HepG2 (cell line): ENCODE data around the gene LYZL6. TPM values are rescaled to one million over a fixed set of nuclear protein-coding genes. Genes with fewer than 3 reads are reported as not detected.

Experiments used
- ATAC-seq: fragments of 200-7000 bp; cut with Tn5 transposase; 3 replicates; pipeline ENCODE4 v1.9.1; 2020; ENCODE audit warnings: mild to moderate bottlenecking, moderate library complexity
- BruUV-seq: library from RNA; stranded (reverse); fragments of 400-500 nt; replicated peaks from 2 replicates; lab custom pipeline; 2021; lab: Mats Ljungman, UMichigan
- CTCF ChIA-PET: fragments of 300-600 bp; formaldehyde crosslinking; extraction: SDS; loops from one replicate; lab custom pipeline; 2021; ENCODE audit warnings: low total read pairs, inconsistent platforms, low intra/inter-chr PET ratio; lab: Yijun Ruan, JAX
- POLR2A ChIA-PET: fragments of 350-600 bp; sonication (Branson Sonifier 250); formaldehyde crosslinking; loops from one replicate; lab custom pipeline; 2020; ENCODE audit warnings: antibody characterized with exemption, inconsistent platforms; lab: Yijun Ruan, JAX
- DNase-seq: peaks from one replicate; pipeline ENCODE4 v3.0.0-alpha.2; 2015; ENCODE audit warnings: low spot score
- FAIRE-seq: peaks from 3 replicates; lab custom pipeline; 2011; peaks lifted over from hg19 to GRCh38; lab: Jason Lieb, UNC
- H2AFZ ChIP-seq: one replicate; pipeline ENCODE4 v1.6.1; 2011; ENCODE audit warnings: low read length, inconsistent platforms
- H3K27ac ChIP-seq: fragments of 300-600 bp; 3 replicates; pipeline ENCODE4 v1.8.0; 2011; ENCODE audit warnings: mixed run types, mild to moderate bottlenecking, mixed read lengths, low read length, inconsistent platforms; ENCODE audit not compliant: insufficient read depth; ENCODE audit errors: extremely low read length
- H3K27me3 ChIP-seq, 2 experiments: fragments of 200-600 bp in 1 of 2; 2 replicates in 1 of 2; 3 replicates in 1 of 2; pipeline versions ENCODE4 v1.6.0 to v1.8.0; 2011; ENCODE audit warnings: low read length in 2 of 2, mild to moderate bottlenecking in 2 of 2, moderate library complexity in 2 of 2, inconsistent platforms in 1 of 2; ENCODE audit not compliant: insufficient read depth in 2 of 2, control insufficient read depth in 1 of 2
- H3K36me3 ChIP-seq, 2 experiments: fragments of 200-600 bp in 1 of 2; replicated peaks in 1 of 2; 2 replicates in 1 of 2; 3 replicates in 1 of 2; pipeline versions ENCODE4 v1.5.1 to v1.8.0; 2011; ENCODE audit warnings: low read length in 2 of 2, inconsistent platforms in 1 of 2; ENCODE audit not compliant: insufficient read depth in 2 of 2, control insufficient read depth in 1 of 2
- H3K4me1 ChIP-seq: 2 replicates; pipeline ENCODE4 v1.5.1; 2012; ENCODE audit warnings: low read length, inconsistent platforms; ENCODE audit not compliant: insufficient read depth
- H3K4me2 ChIP-seq: 2 replicates; pipeline ENCODE4 v1.6.0; 2011; ENCODE audit warnings: low read depth, low read length, inconsistent platforms
- H3K4me3 ChIP-seq, 3 experiments: fragments of 200-600 bp in 1 of 3; sonication (generic), shearing (Covaris generic) in 1 of 3; replicated peaks in 1 of 3; 2 replicates each; pipeline ENCODE4 v1.5.1; 2011 to 2016; ENCODE audit warnings: low read length in 3 of 3, inconsistent platforms in 2 of 3, low read depth in 2 of 3, mild to moderate bottlenecking in 2 of 3, control low read depth in 1 of 3, mixed read lengths in 1 of 3; ENCODE audit not compliant: insufficient read depth in 1 of 3
- H3K79me2 ChIP-seq: one replicate; pipeline ENCODE4 v1.6.1; 2011; ENCODE audit warnings: low read length, inconsistent platforms; ENCODE audit not compliant: insufficient read depth
- H3K9ac ChIP-seq: 2 replicates; pipeline ENCODE4 v1.6.0; 2011; ENCODE audit warnings: mild to moderate bottlenecking, low read depth, low read length, inconsistent platforms; ENCODE audit not compliant: insufficient read depth
- H3K9me3 ChIP-seq: 2 replicates; pipeline ENCODE4 v1.5.1; 2012; ENCODE audit warnings: mild to moderate bottlenecking, low read length
- H4K20me1 ChIP-seq: 2 replicates; pipeline ENCODE4 v1.6.0; 2011; ENCODE audit warnings: inconsistent platforms, mild to moderate bottlenecking, low read length, moderate library complexity; ENCODE audit not compliant: insufficient read depth
- ARHGAP35 ChIP-seq: sonication (generic); formaldehyde crosslinking; IDR thresholded peaks from 2 replicates; pipeline ENCODE4 v1.9.0; 2022; ENCODE audit warnings: mild to moderate bottlenecking, inconsistent platforms, moderate library complexity, missing genetic modification reagents, borderline replicate concordance
- ARNT2 ChIP-seq: sonication (generic); formaldehyde crosslinking; IDR thresholded peaks from 2 replicates; pipeline ENCODE4 v1.8.0; 2022; ENCODE audit warnings: mild to moderate bottlenecking, low read depth, missing genetic modification reagents, moderate library complexity
- CBFB ChIP-seq: sonication (generic); formaldehyde crosslinking; IDR thresholded peaks from 2 replicates; pipeline ENCODE4 v1.4.0; 2020; ENCODE audit warnings: missing genetic modification reagents
- EHMT2 ChIP-seq: fragments of 200-600 bp; sonication (generic); IDR thresholded peaks from 2 replicates; pipeline ENCODE4 v1.7.0; 2017; ENCODE audit warnings: antibody characterized with exemption, low read depth, low read length, borderline replicate concordance
- FOXA3 ChIP-seq: IDR thresholded peaks from 2 replicates; pipeline ENCODE4 v1.6.1; 2016; ENCODE audit warnings: missing genetic modification reagents, missing compliant biosample characterization
- PHF21A ChIP-seq: sonication (generic); formaldehyde crosslinking; IDR thresholded peaks from 2 replicates; pipeline ENCODE4 v1.5.0; 2020; ENCODE audit warnings: mild to moderate bottlenecking, missing genetic modification reagents
- RELA ChIP-seq: sonication (generic); formaldehyde crosslinking; IDR thresholded peaks from 2 replicates; pipeline ENCODE4 v1.4.0; 2020; ENCODE audit warnings: missing genetic modification reagents
- SCMH1 ChIP-seq: sonication (generic); formaldehyde crosslinking; IDR thresholded peaks from 2 replicates; pipeline ENCODE4 v1.9.0; 2021; ENCODE audit warnings: missing genetic modification reagents, mild to moderate bottlenecking, borderline replicate concordance
- SRF ChIP-seq: IDR thresholded peaks from 2 replicates; pipeline ENCODE4 v1.6.1; 2011; ENCODE audit warnings: mild to moderate bottlenecking, low read depth, low read length, moderate library complexity
- SRSF9 ChIP-seq: fragments of 200-400 bp; formaldehyde crosslinking; IDR thresholded peaks from 2 replicates; pipeline ENCODE4 v1.6.1; 2018; ENCODE audit warnings: borderline replicate concordance, mild to moderate bottlenecking, low read depth, low read length; ENCODE audit not compliant: insufficient read depth, poor library complexity, severe bottlenecking
- U2AF1 ChIP-seq: fragments of 200-400 bp; formaldehyde crosslinking; optimal IDR thresholded peaks from 2 replicates; pipeline ENCODE3; 2017; ENCODE audit warnings: mild to moderate bottlenecking, low read depth, low read length
- ZFP36L1 ChIP-seq: sonication (generic); formaldehyde crosslinking; IDR thresholded peaks from 2 replicates; pipeline ENCODE4 v1.8.0; 2022; ENCODE audit warnings: mild to moderate bottlenecking, missing genetic modification reagents, moderate library complexity
- ZFP62 ChIP-seq: sonication (generic); formaldehyde crosslinking; IDR thresholded peaks from 2 replicates; pipeline ENCODE4 v1.4.0; 2020; ENCODE audit warnings: missing genetic modification reagents
- ZNF138 ChIP-seq: sonication (generic); formaldehyde crosslinking; IDR thresholded peaks from 2 replicates; pipeline ENCODE4 v1.5.0; 2020; ENCODE audit warnings: mild to moderate bottlenecking, low read depth, missing genetic modification reagents
- ZNF589 ChIP-seq: sonication (generic); formaldehyde crosslinking; conservative IDR thresholded peaks from 2 replicates; pipeline ENCODE4 v1.8.0; 2022; ENCODE audit warnings: mild to moderate bottlenecking, moderate library complexity, missing genetic modification reagents
- ZNF747 ChIP-seq: sonication (generic); formaldehyde crosslinking; IDR thresholded peaks from 2 replicates; pipeline ENCODE4 v1.8.1; 2023; ENCODE audit warnings: missing genetic modification reagents, mild to moderate bottlenecking, borderline replicate concordance
- WGBS: methylation state at CpG from one replicate; pipeline ENCODE4 v1.1.6; 2017; ENCODE audit warnings: low lambda C conversion rate; 5-methylcytosine and 5-hydroxymethylcytosine counted together
- in situ Hi-C: cut with HindIII; loops from 2 replicates; pipeline ENCODE4 v1.10.0; 2017; ENCODE audit warnings: low pct_unique_long_range_greater_than_20kb; ENCODE audit not compliant: extremely low pct_ligation_motif_present
- intact Hi-C: fragments of 100-400 bp; cut with micrococcal nuclease; formaldehyde crosslinking; loops from one replicate; pipeline ENCODE4 v1.10.0; 2022; ENCODE audit not compliant: unreplicated experiment
- polyA plus RNA-seq, 8 experiments: library from polyadenylated mRNA; depleted of rRNA in 3 of 8; stranded (reverse) in 7 of 8; unstranded in 1 of 8; fragments of >200 nt; fragmentation: Illumina TruSeq in 4 of 8; extraction: Trizol in 4 of 8; gene quantifications; 2 replicates each; pipeline versions ENCODE4 v1.2.1 to v1.2.3, GENCODE V29; 2011 to 2016; ENCODE audit warnings: low read depth in 4 of 8, missing spikeins in 1 of 8, mixed read lengths in 1 of 8; ENCODE audit not compliant: insufficient read depth in 1 of 8
- total RNA-seq, 5 experiments: library from RNA; depleted of rRNA; stranded (reverse); fragments of >200 nt; fragmentation: Illumina TruSeq; extraction: Trizol; gene quantifications; 2 replicates each; pipeline ENCODE4 v1.2.3, GENCODE V29; 2016; ENCODE audit warnings: low read depth in 1 of 5
- TF ChIP-seq, protein P1 (sequence below): sonication (generic); formaldehyde crosslinking; conservative IDR thresholded peaks from 2 replicates; pipeline ENCODE4 v1.4.0; 2020; ENCODE audit warnings: missing genetic modification reagents
- TF ChIP-seq, protein P2 (sequence below): sonication (generic); formaldehyde crosslinking; conservative IDR thresholded peaks from 2 replicates; pipeline ENCODE4 v1.4.0; 2020; ENCODE audit warnings: missing genetic modification reagents
- TF ChIP-seq, protein P3 (sequence below): sonication (generic); formaldehyde crosslinking; IDR thresholded peaks from 2 replicates; pipeline ENCODE4 v1.5.0; 2020; ENCODE audit warnings: missing genetic modification reagents, mild to moderate bottlenecking, borderline replicate concordance

Gene LYZL6
- total and polyA plus RNA-seq, 2 of the 13 experiments (the other 11 are each of a cell fraction or from before 2014, with no cell fraction given), result not detected

DNA sequence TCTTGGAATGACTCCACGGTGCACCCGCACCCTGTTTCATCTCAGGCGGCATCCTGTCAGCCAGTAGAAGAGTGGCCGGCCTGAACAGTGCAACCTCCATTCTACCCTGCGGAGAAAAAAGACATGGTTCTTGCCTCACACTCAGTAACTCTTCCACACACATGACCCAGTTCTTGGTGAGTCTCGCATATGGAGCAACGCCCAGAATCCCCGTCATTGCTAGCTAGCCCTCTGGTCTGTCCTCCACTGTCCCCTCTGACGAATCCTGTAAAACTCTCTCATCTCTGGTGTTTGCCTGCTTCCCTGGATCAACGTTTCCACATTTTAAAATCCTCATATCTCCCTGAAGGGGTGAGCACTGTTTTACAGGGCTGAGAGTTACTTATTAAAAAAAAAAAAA, 8.8 kb downstream of the LYZL6 start:
- Histone ChIP-seq H3K27me3 (peaks cover 0 to 6% of the 10 kb centered on the region in 2 experiments; a peak in 1 of 5 replicates), H3K4me2 (no peak overlapping the region), H4K20me1 (no peaks in the 10 kb centered on the region), H2AFZ (no peak overlapping the region), H3K79me2 (no peaks in the 10 kb centered on the region), H3K4me1 (no peaks in the 10 kb centered on the region), H3K9ac (no peak overlapping the region), H3K9me3 (no peaks in the 10 kb centered on the region), H3K4me3 (no peak overlapping the region), H3K36me3 (no peaks in the 10 kb centered on the region), H3K27ac (no peak overlapping the region)
- intact Hi-C loops, result no loop called here
- ChIA-PET CTCF (no interaction called here), POLR2A (no interaction called here)
- DNase-seq, result no peak
- FAIRE-seq, result no peak
- TF ChIP-seq PHF21A (no peak), ZFP36L1 (CRISPR knock-in tag) (no peak), EHMT2 (no peak), SCMH1 (CRISPR knock-in tag) (no peak), FOXA3 (CRISPR knock-in tag) (no peak), ZNF747 (CRISPR knock-in tag) (no peak), ZFP62 (no peak), ARNT2 (no peak), ZNF138 (no peak), SRSF9 (no peak), ZNF589 (CRISPR knock-in tag) (no peak), CBFB (CRISPR knock-in tag) (no peak), RELA (CRISPR knock-in tag) (no peak), ARHGAP35 (CRISPR knock-in tag) (no peak), U2AF1 (no peak), SRF (no peak)
- TF ChIP-seq, protein P1, sequence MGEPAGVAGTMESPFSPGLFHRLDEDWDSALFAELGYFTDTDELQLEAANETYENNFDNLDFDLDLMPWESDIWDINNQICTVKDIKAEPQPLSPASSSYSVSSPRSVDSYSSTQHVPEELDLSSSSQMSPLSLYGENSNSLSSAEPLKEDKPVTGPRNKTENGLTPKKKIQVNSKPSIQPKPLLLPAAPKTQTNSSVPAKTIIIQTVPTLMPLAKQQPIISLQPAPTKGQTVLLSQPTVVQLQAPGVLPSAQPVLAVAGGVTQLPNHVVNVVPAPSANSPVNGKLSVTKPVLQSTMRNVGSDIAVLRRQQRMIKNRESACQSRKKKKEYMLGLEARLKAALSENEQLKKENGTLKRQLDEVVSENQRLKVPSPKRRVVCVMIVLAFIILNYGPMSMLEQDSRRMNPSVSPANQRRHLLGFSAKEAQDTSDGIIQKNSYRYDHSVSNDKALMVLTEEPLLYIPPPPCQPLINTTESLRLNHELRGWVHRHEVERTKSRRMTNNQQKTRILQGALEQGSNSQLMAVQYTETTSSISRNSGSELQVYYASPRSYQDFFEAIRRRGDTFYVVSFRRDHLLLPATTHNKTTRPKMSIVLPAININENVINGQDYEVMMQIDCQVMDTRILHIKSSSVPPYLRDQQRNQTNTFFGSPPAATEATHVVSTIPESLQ (CRISPR knock-in tag), result no peak
- TF ChIP-seq, protein P2, sequence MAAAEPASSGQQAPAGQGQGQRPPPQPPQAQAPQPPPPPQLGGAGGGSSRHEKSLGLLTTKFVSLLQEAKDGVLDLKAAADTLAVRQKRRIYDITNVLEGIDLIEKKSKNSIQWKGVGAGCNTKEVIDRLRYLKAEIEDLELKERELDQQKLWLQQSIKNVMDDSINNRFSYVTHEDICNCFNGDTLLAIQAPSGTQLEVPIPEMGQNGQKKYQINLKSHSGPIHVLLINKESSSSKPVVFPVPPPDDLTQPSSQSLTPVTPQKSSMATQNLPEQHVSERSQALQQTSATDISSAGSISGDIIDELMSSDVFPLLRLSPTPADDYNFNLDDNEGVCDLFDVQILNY (CRISPR knock-in tag), result no peak
- TF ChIP-seq, protein P3, sequence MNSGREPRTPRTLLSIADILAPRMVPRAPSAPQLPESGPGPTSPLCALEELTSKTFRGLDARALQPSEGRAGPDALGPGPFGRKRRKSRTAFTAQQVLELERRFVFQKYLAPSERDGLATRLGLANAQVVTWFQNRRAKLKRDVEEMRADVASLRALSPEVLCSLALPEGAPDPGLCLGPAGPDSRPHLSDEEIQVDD (CRISPR knock-in tag), result no peak
- no TSS peak for BruUV-seq
- in situ Hi-C loops, result no loop called here
- 21% methylated on average over 10 of the region's 10 CpGs for WGBS
- no peak for ATAC-seq
